Inflammatory macrophage treated with lipopolysaccharide for 1 hour (primary cell): ENCODE measurements around the gene SRL.
A peak's percentile ranks its signal among the peaks of the same experiment; 100 is the strongest.

Experiments used
- DNase-seq, 2 donors: peaks; one replicate each; pipeline ENCODE4 v3.0.0-alpha.2; 2020 to 2022

Gene SRL

DNA sequence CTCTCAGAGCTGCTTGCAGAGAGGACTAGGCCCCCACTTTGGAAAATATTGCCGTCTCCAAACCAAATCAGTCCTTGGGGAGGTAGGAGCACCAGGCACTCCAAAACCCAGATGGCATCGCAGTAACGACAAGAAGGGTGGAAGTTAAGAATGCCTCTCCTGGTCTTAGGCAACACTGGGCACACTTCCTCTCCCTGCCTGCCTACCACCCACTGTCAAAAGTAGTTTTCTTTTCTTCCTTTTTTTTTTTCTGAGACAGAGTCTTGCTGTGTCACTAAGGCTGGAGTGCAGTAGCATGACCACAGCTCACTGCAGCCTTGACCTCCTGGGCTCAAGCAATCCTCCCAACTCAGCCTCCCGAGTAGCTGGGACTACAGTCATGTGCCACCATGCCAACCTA lies 47.2 kb downstream of the SRL start:
- peak; percentile 79 to 87 for DNase-seq

DNA sequence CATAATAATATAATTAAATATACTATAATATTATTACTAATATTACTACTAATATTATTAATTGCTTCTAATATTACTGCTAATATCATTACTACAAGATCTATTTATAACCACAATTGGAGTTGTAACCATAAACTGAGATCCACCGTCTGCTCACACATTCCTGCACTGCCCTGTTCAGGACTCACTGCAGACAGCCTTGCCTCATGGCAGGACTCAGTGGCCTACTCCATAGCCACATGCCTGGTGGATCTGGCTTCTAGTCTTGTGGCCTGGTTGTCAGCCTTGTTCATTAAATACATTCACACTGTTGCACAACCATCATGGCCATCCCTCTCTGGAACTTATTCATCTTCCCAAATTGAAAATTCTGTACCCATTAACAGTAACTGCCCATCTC lies 48.0 kb downstream of the SRL start:
- DNase-seq = peak in 1 of 2 donors; percentile 21

GRCh38 chr16:4192206-4192605 lies 49.7 kb downstream of the SRL start:
- DNase-seq = no peak

GRCh38 chr16:4190712-4191333 lies 51.1 kb downstream of the SRL start:
- DNase-seq = no peak

DNA sequence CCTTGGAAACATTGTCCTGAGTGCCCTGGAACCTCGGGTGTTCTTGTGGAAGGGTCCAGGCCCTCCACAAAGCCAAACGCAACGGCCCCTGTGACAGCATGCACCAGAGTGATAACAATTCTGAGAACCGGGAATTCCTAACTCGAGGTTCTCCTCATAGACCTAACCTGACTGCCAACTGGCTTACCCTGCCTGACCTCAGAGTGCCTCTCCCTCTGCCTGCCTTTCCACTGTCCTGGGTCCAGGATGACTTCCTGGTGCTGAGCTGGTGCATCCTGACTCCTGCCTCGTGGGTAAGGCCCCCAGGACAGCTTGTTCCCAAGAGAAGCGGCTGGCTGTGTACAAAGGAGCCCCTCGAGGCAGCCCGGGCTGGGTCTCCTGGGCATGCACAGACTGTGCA lies 51.8 kb downstream of the SRL start:
- no peak for DNase-seq

GRCh38 chr16:4184038-4184702 lies 57.7 kb downstream of the SRL start:
- DNase-seq = no peak

DNA sequence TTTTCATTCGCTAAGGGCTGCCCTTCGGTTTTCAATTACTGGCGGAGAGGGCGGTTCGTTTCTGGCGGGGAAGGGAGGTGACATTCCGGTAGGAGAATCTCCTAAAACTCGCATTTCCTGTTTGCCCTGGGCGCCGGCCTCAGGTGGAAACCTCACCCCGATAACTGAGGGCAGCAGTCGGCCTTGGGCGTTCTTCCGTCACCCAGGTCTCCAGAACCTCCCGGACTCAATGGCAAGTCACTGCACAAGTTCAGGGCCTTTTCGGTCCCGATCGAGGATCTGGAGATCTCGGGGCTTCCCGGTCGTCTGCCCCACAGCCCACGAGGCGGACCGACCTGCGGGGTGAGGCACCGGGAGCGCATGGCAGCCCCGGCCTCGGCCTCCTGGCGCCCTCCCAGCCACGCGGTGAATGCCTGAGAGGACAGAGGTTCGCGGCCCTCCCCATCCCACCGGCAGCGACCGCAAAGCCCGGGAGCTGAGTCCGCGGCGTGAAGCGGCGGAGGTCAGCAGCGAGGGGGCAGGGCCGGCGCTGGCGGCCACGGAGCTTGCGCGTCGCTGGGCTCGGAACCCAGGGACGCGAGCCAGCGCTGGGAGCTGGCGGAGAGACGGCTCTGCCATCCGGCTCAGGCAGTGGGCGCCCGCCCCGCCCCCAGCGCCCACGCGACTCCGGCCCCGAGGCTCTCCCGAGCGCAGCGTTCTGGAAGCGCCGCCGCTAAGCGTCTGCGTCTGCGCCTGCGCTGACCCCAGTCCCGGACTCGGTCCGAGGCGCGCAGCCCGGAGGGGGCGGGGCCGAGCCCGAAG lies 58.4 kb downstream of the SRL start:
- peak; percentile 94 to 98 for DNase-seq

DNA sequence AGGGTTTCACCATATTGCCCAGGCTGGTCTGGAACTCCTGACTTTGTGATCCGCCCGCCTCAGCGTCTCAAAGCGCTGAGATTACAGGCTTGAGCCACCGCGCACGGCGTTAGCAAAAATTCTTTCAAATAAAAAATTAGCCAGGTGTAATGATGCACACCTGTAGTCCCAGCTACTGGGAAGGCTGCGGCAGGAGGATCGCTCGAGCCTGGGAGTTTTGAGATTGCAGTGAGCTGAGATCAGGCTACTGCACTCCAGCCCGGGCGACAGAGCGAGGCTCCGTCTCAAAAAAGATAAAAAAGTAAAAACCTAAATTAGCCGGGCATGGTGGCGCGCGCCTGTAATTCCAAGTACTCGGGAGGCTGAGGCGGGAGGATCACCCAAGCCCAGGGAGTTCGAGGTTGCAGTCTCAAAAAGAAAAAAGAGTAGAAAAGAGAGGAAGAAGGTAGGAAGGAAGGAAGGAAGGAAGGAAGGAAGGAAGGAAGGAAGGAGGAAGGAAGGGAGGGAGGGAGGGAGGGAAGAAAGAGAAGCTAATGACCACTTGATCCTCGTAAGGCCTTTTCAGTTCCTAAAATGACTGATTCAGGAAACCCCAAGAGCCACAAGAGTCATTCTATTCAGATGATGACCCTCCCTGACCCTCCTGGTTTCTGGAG lies 59.2 kb downstream of the SRL start:
- peak; percentile 92 to 93 for DNase-seq

DNA sequence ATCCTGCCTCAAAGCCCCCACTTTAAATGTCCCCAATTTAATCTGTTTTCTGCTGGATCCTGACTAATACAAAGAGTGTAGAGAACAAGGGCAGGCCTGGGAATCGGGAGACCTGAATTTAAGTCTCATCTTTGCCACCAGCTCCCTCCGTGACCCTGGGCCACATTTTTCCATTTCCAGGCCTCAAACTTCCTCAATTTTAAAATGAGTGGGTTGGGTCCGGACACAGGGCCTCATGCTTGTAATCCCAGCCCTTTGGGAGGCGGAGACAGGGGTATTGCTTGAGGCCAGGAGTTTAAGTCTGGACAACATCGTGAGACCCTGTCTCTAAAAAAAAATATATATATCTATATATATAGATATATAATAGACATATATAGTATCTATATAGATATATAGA lies 61.4 kb downstream of the SRL start:
- DNase-seq = peak; percentile 58 to 71

DNA sequence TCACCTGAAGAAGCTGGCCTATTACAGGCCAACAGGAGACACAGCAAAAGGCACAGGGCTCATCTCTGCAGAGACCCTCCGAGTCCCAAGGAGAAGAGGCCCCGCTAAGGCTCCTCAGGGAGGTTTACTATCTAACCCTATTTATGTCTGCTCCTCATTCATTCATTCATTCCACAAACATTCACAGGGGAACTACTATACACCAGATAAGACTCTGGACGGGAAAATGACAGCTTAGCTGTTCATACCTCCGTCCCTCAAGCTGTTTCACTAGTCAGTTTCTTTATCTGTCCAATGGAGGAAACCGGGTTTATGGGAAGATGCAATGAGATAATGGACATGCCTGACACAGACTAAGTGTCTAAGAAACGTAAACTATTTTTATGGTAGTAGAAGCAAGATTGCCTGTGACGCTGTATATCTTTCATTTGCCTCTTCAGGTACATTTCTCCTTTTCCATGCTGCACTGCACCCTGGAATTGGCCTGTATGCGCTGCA lies 62.1 kb downstream of the SRL start:
- no peak for DNase-seq

- DNase-seq = peak; percentile 90 to 92
Observed at GRCh38 chr16:4179020-4179419, 62.9 kb downstream of the SRL start.

- DNase-seq = no peak
Observed at GRCh38 chr16:4178468-4179010, 63.3 kb downstream of the SRL start.

DNA sequence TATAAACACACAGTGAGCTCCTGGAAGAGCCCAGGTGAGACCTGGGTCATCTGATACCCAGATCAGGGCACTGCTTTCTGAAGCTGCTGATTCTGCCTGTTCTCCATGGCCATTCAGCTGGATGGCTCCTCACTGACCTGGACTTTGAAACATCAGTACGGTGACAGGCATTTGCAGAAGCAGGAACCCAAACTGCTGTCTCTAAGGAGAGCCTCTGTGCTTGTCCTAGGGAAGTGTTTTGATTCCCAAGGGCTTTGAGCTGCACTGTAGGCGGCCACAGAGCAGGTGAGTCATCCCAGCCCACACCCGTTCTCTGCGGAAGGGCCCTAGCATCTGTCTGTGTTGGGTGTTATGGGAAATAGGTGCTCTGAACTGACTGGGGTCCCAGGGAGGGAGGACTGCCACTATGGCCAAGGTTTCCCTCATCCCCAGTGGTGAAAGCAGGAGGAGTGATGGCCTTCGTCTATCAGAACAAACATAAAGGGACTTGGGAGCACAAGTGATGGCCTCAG lies 64.9 kb downstream of the SRL start:
- peak; percentile 51 to 72 for DNase-seq

- DNase-seq = no peak
Observed at GRCh38 chr16:4175849-4176248, 66.0 kb downstream of the SRL start.

DNA sequence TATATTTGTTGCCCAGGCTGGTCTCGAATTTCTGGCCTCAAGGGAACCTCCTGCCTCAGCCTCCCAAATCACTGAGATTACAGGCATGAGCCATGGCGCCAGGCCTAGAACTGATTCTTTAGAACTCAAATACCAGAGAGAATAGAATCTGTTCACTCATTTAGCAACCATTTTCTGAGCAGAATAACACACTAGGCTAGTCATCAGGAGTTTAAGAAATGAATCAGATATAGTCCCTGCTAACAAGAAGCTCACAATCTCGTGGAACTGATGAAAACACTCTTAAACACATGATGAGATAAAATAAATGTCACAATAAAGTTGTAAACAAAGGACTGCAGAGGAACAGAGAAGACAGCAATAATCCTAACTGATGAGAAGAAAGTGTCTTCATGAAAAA lies 69.8 kb downstream of the SRL start:
- no peak for DNase-seq

DNA sequence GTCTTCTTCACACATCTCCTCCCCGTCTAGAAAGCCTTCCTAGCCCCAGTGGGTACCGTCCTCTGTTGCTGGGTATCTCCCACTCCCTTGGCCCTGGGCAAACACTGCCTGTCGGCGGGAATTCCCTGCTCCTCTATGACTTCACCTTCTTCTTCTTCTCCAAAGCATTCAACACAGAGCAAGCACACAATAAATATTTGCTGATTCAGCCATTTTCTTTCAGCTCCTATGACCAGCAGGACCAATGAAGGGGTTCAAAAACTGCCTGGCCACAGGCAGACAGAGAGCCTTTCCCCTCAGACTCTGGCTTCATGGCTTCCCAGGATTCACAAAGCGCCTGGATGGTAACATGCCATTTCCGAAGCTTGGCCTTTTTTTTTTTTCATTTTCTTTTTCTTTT lies 72.5 kb downstream of the SRL start:
- peak in 1 of 2 donors; percentile 13 for DNase-seq

DNA sequence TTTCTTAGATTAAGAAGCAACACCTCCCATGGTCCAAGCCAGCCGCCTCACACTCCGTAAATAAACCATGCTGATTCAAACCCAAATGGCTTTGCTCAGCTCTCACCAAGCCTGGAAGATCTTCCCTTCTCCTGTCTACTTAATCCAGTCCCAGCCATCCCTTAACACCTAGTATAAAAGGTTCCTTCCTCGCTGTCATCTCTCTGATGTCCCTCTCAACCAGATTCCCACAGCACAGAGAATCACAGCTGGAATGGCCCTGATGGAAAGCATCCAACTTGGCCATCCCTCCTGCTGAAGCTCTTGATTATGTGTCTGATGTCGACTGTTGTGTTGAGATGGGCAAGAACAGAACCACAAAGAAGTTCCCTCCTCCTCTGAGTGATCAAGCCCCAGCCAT lies 75.1 kb downstream of the SRL start:
- no peak for DNase-seq

DNA sequence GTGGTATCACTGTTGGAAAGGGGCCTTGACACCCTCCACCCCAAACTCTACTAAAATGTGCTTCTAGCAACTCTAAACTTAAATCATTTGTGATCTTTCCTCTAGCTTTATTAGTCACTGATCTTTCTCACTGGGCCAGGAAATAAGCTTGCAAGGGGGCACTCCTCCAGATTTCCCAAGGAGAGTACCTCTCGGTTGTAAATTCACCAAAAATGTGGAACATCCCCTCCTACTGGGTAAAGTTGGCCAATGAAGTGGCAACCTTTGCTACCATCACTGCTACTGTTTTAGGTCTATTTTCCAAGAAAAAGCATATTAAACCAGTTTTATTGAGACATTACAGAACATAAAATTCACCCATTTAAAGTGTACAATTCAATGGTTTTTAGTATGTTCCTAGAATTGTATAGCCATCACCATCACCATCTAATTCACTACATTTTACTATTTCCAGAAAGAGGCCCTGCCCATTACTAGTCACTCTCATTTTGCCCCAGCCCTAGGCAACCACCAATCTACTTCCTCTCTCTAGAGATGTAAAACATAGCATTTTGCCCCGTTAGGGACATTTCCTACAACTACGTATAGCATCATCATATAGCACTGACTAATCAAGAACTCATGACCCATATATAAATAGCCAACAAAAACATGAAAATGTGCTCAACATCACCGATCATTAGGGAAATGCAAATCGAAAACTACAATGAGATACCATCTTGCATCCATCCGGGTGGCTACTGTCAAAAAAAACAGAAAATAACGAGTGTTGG lies 81.0 kb downstream of the SRL start:
- DNase-seq = peak; percentile 75 to 89

DNA sequence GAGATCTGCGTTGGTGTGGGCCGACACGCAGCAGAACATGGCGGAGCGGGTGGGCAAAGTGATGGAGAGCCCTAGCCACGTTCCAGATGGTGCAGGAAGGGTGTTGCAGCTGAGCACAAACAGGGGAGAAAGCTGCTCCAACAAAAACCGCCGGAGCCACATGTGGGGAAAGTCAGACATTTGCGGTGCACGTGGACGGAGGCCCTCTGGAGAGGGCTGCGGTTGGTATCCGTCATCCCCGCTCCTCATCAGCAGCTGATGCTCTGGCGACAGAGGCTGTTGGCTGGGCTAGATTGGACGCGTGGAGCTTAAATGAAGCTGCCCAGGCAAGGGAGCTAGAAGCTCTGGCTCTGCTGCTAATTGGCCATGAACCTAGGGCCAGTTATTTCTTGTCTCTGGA lies 82.2 kb downstream of the SRL start:
- DNase-seq = no peak

GRCh38 chr16:4158143-4159093 lies 83.5 kb downstream of the SRL start:
- no peak for DNase-seq

GRCh38 chr16:4157376-4157825 lies 84.5 kb downstream of the SRL start:
- DNase-seq = no peak
